Neuronal stem cell (in vitro differentiated cells): ENCODE data around the gene CDC25A.
A peak's percentile ranks its signal among the peaks of the same experiment; 100 is the strongest.

Experiments
- DNase-seq: peaks from one replicate; pipeline ENCODE4 v3.0.0-alpha.2; 2013; ENCODE audit warnings: low spot score
- H2AFZ ChIP-seq: one replicate; pipeline ENCODE4 v1.6.1; 2013; ENCODE audit warnings: mild to moderate bottlenecking, low read length, inconsistent platforms
- H2AK5ac ChIP-seq: 2 replicates; pipeline ENCODE4 v1.6.1; 2013; ENCODE audit warnings: low read depth, mild to moderate bottlenecking, inconsistent platforms, low read length, moderate library complexity, mixed read lengths
- H2BK120ac ChIP-seq: 2 replicates; pipeline ENCODE4 v1.6.1; 2013; ENCODE audit warnings: low read depth, mild to moderate bottlenecking, inconsistent platforms, low read length, moderate library complexity, mixed read lengths
- H2BK12ac ChIP-seq: one replicate; pipeline ENCODE4 v1.6.1; 2013; ENCODE audit warnings: low read length, inconsistent platforms
- H2BK15ac ChIP-seq: 2 replicates; pipeline ENCODE4 v1.6.1; 2013; ENCODE audit warnings: mild to moderate bottlenecking, low read length, inconsistent platforms, mixed read lengths
- H2BK5ac ChIP-seq: one replicate; pipeline ENCODE4 v1.6.1; 2013; ENCODE audit warnings: inconsistent platforms, mild to moderate bottlenecking, low read length, moderate library complexity
- H3K14ac ChIP-seq: one replicate; pipeline ENCODE4 v1.6.1; 2013; ENCODE audit warnings: low read length, inconsistent platforms
- H3K18ac ChIP-seq: 2 replicates; pipeline ENCODE4 v1.6.1; 2013; ENCODE audit warnings: low read length, inconsistent platforms
- H3K23ac ChIP-seq: 2 replicates; pipeline ENCODE4 v1.6.1; 2013; ENCODE audit warnings: low read depth, mild to moderate bottlenecking, mixed read lengths, low read length, inconsistent platforms; ENCODE audit not compliant: poor library complexity
- H3K27ac ChIP-seq: replicated peaks from 3 replicates; pipeline ENCODE4 v1.5.1; 2013; ENCODE audit warnings: low read length, inconsistent platforms
- H3K27me3 ChIP-seq, 3 experiments: 2 replicates each; pipeline ENCODE4 v1.6.1; 2013; ENCODE audit warnings: low read length in 3 of 3, mild to moderate bottlenecking in 2 of 3, inconsistent platforms in 1 of 3, low read depth in 1 of 3, mixed read lengths in 1 of 3, moderate library complexity in 1 of 3; ENCODE audit not compliant: control insufficient read depth in 3 of 3, insufficient read depth in 3 of 3
- H3K36me3 ChIP-seq, 2 donors: replicated peaks in 1 of 2; 2 replicates each; pipeline ENCODE4 v1.6.1; 2013; ENCODE audit warnings: low read length in 2 of 2; ENCODE audit not compliant: control insufficient read depth in 2 of 2, insufficient read depth in 2 of 2
- H3K4ac ChIP-seq: 2 replicates; pipeline ENCODE4 v1.6.1; 2013; ENCODE audit warnings: inconsistent platforms, mild to moderate bottlenecking, low read length, moderate library complexity
- H3K4me1 ChIP-seq, 2 donors: 1 replicate in 1 of 2; 2 replicates in 1 of 2; pipeline ENCODE4 v1.6.1; 2013; ENCODE audit warnings: low read length in 2 of 2, low read depth in 1 of 2; ENCODE audit not compliant: control insufficient read depth in 2 of 2, insufficient read depth in 1 of 2
- H3K4me2 ChIP-seq: one replicate; pipeline ENCODE4 v1.6.1; 2013; ENCODE audit warnings: mild to moderate bottlenecking, low read length, inconsistent platforms; ENCODE audit not compliant: insufficient read depth, poor library complexity, severe bottlenecking
- H3K4me3 ChIP-seq, 2 donors: 2 replicates each; pipeline ENCODE4 v1.5.1; 2013; ENCODE audit warnings: low read length in 2 of 2, mild to moderate bottlenecking in 2 of 2, inconsistent platforms in 1 of 2, moderate library complexity in 1 of 2
- H3K79me1 ChIP-seq: one replicate; pipeline ENCODE4 v1.6.1; 2013; ENCODE audit warnings: low read depth, mild to moderate bottlenecking, inconsistent platforms, low read length, moderate library complexity
- H3K9ac ChIP-seq: one replicate; pipeline ENCODE4 v1.6.1; 2013; ENCODE audit warnings: mild to moderate bottlenecking, low read depth, low read length, inconsistent platforms; ENCODE audit not compliant: poor library complexity
- H3K9me3 ChIP-seq, 2 donors: replicated peaks in 1 of 2; 2 replicates each; pipeline versions ENCODE3 to v1.6.1; 2013; ENCODE audit warnings: low read length in 2 of 2, mild to moderate bottlenecking in 2 of 2, inconsistent platforms in 1 of 2, low read depth in 1 of 2, mixed read lengths in 1 of 2, moderate library complexity in 1 of 2; ENCODE audit not compliant: control insufficient read depth in 2 of 2, insufficient read depth in 1 of 2
- H4K8ac ChIP-seq: one replicate; pipeline ENCODE4 v1.6.1; 2013; ENCODE audit warnings: low read depth, mild to moderate bottlenecking, inconsistent platforms, low read length, moderate library complexity
- H4K91ac ChIP-seq: one replicate; pipeline ENCODE4 v1.6.1; 2013; ENCODE audit warnings: low read length, low read depth, mild to moderate bottlenecking, inconsistent platforms; ENCODE audit not compliant: poor library complexity
- WGBS, 2 donors: extraction: QIAGEN DNeasy Blood & Tissue Kit; methylation state at CpG; one replicate each; pipeline ENCODE4 v1.1.7; 2013; ENCODE audit warnings: missing lambda C conversion rate in 2 of 2, mixed read lengths in 1 of 2; ENCODE audit not compliant: insufficient read length in 2 of 2, insufficient replicate concordance in 1 of 2; ENCODE audit errors: extremely low coverage in 2 of 2; 5-methylcytosine and 5-hydroxymethylcytosine counted together

CDC25A gene

DNA sequence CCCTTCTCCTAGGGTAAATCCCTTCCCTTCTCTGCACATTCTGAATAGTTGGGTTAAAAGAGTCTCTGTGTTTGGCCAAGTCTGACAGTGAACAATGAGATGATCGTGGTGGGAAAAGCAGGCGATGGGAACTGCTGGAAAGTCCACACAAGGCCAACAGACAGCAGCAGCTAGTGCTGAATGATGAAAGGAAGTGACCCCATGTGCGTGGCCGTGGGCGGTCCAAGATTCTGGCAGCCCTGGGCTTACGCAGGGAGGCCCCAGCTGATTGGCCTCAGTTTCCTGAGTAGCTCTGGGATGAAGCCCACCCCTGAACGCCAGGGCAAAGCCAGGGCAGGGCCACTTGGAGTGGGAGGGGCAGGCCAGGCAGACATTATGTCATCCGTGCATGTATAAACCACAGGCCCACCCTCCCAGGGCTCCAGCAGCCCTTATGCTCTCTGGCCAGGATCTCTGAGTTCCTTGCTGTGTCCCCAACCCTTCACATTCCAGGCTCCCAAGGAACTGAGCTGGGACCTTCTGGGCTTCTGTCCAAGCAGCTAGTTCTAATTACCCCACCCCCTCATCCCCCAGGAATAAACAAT, 57.8 kb downstream of the CDC25A start:
- no peak overlapping the region for H3K23ac ChIP-seq
- no peak overlapping the region for H3K4me3 ChIP-seq
- no peak overlapping the region for H2BK120ac ChIP-seq
- H4K91ac ChIP-seq, result no peak overlapping the region
- H3K4me2 ChIP-seq, result no peak overlapping the region
- no peak overlapping the region for H2BK5ac ChIP-seq
- H3K27me3 ChIP-seq, result no peaks in the 10 kb centered on the region
- H2BK12ac ChIP-seq, result peak overlapping the region; percentile 63
- no peak for DNase-seq
- peak overlapping the region; percentile 84 for H3K18ac ChIP-seq
- peak overlapping the region; percentile 87 for H2AFZ ChIP-seq
- H3K4me1 ChIP-seq, result peaks cover 7 to 11% of the 10 kb centered on the region in 2 donors
- no peak overlapping the region for H3K14ac ChIP-seq
- H3K9ac ChIP-seq, result no peak overlapping the region
- H3K27ac ChIP-seq, result no peak overlapping the region
- H3K36me3 ChIP-seq, result no peaks in the 10 kb centered on the region
- peak overlapping the region; percentile 88 for H2BK15ac ChIP-seq
- peak overlapping the region; percentile 68 for H4K8ac ChIP-seq
- peak overlapping the region; percentile 19 for H3K4ac ChIP-seq
- no CpG with 5 or more reads among the region's 8 CpGs for WGBS, 2 donors
- no peaks in the 10 kb centered on the region for H3K79me1 ChIP-seq
- H3K9me3 ChIP-seq, result no peaks in the 10 kb centered on the region
- peak overlapping the region; percentile 35 for H2AK5ac ChIP-seq

DNA sequence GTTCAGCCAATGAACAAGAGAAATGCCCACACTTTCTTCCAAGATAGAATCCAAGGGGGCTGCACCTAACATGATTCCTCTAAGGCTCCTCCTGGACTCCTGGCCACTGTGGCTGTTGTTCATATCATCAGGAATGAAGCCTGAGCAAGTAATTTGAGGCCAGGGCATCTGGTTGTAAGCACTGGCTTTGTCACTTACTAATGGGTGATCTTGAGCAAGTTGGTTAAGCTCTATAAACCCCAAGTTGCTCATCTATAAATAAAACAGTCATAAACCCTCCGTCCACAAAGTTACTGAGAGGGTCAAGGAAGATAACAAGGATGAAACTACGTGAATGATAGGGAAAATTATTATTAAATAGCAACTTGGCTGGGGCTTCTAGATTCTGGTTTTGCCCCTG, 58.3 kb downstream of the CDC25A start:
- no peaks in the 10 kb centered on the region for H3K79me1 ChIP-seq
- no peak overlapping the region for H3K14ac ChIP-seq
- H3K9me3 ChIP-seq, result no peaks in the 10 kb centered on the region
- DNase-seq, result no peak
- H3K4me1 ChIP-seq, result peaks cover 7 to 11% of the 10 kb centered on the region in 2 donors
- H3K36me3 ChIP-seq, result no peaks in the 10 kb centered on the region
- no peak overlapping the region for H3K9ac ChIP-seq
- no peak overlapping the region for H3K4ac ChIP-seq
- H4K8ac ChIP-seq, result no peak overlapping the region
- no peak overlapping the region for H2BK5ac ChIP-seq
- no peak overlapping the region for H3K18ac ChIP-seq
- no peak overlapping the region for H3K23ac ChIP-seq
- no peak overlapping the region for H3K4me3 ChIP-seq
- no peaks in the 10 kb centered on the region for H3K27me3 ChIP-seq
- no peak overlapping the region for H2BK15ac ChIP-seq
- no peak overlapping the region for H2BK12ac ChIP-seq
- H3K27ac ChIP-seq, result no peak overlapping the region
- H2AFZ ChIP-seq, result peak overlapping the region; percentile 87
- WGBS, 2 donors, result no CpG with 5 or more reads among the region's 2 CpGs
- no peak overlapping the region for H4K91ac ChIP-seq
- H3K4me2 ChIP-seq, result no peak overlapping the region
- no peak overlapping the region for H2BK120ac ChIP-seq
- H2AK5ac ChIP-seq, result no peak overlapping the region

DNA sequence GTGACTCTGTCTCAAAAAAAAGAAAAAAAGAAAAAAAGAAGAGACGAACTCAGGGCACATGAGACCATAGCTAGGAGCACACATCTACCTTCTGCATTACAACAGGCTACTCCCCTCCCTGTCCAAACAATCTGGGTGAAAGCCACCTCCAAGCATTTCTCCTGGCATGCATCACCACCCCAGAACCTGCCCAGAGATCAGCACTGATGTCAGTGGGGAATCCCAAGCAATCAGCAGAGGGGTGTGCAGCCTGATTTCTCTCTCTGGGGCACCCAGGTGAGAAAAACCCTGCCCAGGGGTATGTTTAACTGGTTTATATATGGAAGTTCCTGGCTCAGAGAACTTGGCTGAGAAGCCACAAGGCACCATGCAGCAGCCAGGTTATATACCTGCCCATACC, 59.4 kb downstream of the CDC25A start:
- H3K4me3 ChIP-seq, result no peak overlapping the region
- no peak overlapping the region for H3K4me2 ChIP-seq
- no peak for DNase-seq
- no peak overlapping the region for H2AK5ac ChIP-seq
- no peaks in the 10 kb centered on the region for H3K9me3 ChIP-seq
- H3K4me1 ChIP-seq, result peaks cover 7 to 11% of the 10 kb centered on the region in 2 donors
- no peak overlapping the region for H3K23ac ChIP-seq
- no peak overlapping the region for H2BK15ac ChIP-seq
- no peak overlapping the region for H3K18ac ChIP-seq
- H2AFZ ChIP-seq, result no peak overlapping the region
- no peak overlapping the region for H2BK120ac ChIP-seq
- no peak overlapping the region for H2BK5ac ChIP-seq
- H3K79me1 ChIP-seq, result no peaks in the 10 kb centered on the region
- H4K8ac ChIP-seq, result no peak overlapping the region
- no peak overlapping the region for H4K91ac ChIP-seq
- no peak overlapping the region for H3K9ac ChIP-seq
- no peak overlapping the region for H3K27ac ChIP-seq
- H3K36me3 ChIP-seq, result no peaks in the 10 kb centered on the region
- H3K14ac ChIP-seq, result no peak overlapping the region
- H3K27me3 ChIP-seq, result no peaks in the 10 kb centered on the region
- no peak overlapping the region for H2BK12ac ChIP-seq
- H3K4ac ChIP-seq, result no peak overlapping the region
- WGBS, 2 donors, result no CpG with 5 or more reads among the region's 1 CpG

DNA sequence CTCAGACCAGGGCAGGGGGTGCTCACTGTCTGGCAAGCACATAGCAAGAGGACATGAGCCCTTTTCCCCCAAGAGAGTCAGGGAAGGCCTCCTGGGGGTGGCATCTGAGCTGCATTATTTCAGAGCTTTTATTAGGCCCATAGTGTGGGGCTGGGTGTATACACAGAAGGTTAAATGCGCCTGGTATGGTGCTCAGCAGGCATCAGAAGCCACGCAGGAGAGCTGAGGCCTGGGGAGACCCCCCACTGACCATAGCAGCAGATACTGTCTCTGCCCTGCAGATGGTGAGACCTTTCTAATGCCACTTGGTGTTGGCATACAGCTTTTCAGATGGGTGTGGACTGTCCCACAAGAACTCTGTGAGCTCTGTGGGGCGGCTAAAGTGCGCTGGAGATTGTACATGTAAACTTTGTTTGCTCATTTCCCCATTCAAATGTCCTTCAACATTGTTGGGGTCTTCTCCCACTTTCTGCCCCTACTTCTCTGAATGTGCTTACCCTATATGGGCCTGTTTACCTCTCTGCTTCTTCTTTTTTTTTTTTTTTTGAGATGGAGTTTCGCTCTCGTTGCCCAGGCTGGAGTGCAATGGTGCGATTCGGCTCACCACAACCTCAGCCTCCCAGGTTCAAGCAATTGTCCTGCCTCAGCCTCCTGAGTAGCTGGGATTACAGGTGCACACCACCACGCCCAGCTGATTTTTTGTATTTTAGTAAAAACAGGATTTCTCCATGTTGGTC, 62.2 kb downstream of the CDC25A start:
- H4K8ac ChIP-seq, result no peak overlapping the region
- no peak overlapping the region for H2AK5ac ChIP-seq

More for the DNA sequence above, 62.2 kb downstream of the CDC25A start:
- Histone ChIP-seq H3K14ac (no peak overlapping the region), H2BK15ac (no peak overlapping the region), H3K18ac (peak overlapping the region; percentile 4), H3K4me2 (no peak overlapping the region), H2BK5ac (no peak overlapping the region), H2BK120ac (no peak overlapping the region), H3K4me3 (no peak overlapping the region), H4K91ac (no peak overlapping the region), H3K27me3 (no peaks in the 10 kb centered on the region), H3K4me1 (peaks cover 7 to 10% of the 10 kb centered on the region in 2 donors), H3K9ac (no peak overlapping the region), H3K27ac (no peak overlapping the region), H2BK12ac (no peak overlapping the region), H2AFZ (no peak overlapping the region), H3K23ac (no peak overlapping the region), H3K4ac (no peak overlapping the region), H3K36me3 (no peaks in the 10 kb centered on the region), H3K79me1 (no peaks in the 10 kb centered on the region), H3K9me3 (no peaks in the 10 kb centered on the region)
- no peak for DNase-seq
- WGBS, 2 donors, result no CpG with 5 or more reads among the region's 9 CpGs
